Activated effector memory CD4-positive, alpha-beta T cell treated with anti-CD3 and anti-CD28 coated beads, Interleukin-2, amount 50 U/mL, for 16 hours (primary cell): ENCODE data around the gene NADK.
"Not testable (repeated sequence)": the region's sequence is repeated elsewhere in the genome, so short reads cannot be mapped to it uniquely, and the experiment has no call there.

ENCODE experiments used
- DNase-seq: peaks from one replicate; pipeline ENCODE4 v3.0.0-alpha.2; 2020

The NADK gene

DNA sequence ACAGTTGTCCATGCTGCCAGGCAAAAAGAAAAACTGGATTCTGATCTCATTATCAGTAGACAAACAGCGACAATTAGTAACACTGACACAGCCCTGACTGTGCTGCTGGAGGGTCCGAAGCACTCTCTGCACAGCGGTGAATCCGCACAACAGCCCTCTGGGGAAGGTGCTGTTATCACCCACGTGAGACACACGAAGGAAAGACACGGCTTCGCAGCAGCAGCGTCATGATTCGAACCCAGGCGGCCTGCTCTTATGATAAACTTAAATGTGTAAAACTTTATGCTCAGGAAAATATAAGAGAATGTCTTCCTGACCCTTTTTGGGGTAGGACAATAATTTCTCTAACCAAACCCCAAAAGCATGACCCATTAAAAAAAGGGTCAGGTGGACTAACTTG is 35.7 kb downstream of the NADK start:
- not testable (repeated sequence) for DNase-seq

GRCh38 chr1:1741013-1741412 is 37.3 kb downstream of the NADK start:
- not testable (repeated sequence) for DNase-seq

DNA sequence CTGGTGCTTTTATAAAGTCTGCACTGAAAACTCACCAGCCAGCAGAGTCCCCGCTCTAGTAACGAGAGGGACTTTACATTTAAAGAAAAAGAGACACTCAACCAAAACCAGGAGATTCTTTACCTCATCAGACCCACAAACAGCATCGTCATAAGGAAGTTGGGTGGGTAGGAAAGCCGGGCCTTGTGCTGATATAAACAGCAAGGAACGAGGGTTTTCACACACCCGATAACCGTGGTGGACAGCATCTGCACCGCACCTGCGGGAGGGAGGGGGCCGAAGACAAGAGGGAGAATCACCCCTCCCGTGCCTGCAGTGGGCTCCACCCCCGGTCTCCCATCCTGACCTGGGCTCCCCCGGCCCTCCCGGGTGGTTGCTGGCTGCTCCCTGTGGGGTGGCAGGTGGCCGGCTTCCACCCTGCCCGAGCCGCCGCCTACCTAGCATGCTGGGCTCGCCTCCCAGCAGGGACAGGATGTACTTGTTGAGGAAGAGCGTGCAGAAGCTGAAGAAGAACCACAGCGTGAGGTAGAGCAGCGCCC is 39.4 kb downstream of the NADK start:
- DNase-seq = not testable (repeated sequence)

- not testable (repeated sequence) for DNase-seq
These were observed 40.3 kb downstream of the NADK start for GRCh38 chr1:1737675-1738590.

- no peak for DNase-seq
These were observed 45.9 kb downstream of the NADK start for GRCh38 chr1:1732381-1732780.

DNA sequence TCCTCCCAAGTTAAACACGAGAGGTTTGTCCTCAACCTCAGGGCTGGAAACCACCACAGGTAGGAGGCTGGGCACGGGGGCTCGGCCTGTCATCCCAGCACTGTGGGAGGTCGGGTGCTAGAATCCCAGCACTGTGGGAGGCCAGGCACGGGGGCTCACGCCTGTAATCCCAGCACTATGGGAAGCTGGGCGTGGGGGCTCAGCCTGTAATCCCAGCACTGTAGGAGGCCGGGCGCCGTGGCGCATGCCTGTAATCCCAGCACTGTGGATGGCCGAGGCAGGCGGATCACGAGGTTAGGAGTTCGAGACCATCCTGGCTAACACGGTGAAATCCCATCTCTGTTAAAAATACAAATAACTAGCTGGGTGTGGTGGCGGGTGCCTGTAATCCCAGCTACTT is 47.4 kb downstream of the NADK start:
- DNase-seq = no peak

DNA sequence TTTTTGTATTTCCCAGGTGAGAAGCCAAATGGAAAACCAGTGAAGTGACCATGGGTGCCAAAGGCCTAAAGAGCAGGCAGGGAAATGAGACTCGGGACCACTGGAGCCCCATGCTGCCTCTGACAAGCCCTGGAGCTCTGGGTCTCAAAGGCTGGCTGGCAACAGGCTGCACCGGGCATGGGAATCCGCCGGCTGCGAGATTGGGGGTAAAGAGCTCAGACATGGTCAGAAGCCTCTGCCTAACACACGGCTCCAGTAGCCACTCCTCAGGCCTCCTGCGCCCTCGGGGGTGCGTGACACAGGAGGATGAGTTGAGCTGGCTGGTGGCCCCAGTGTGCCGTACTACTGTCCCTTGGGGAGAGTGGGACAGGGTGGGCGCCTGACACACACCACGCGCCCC is 48.0 kb downstream of the NADK start:
- not testable (repeated sequence) for DNase-seq

DNA sequence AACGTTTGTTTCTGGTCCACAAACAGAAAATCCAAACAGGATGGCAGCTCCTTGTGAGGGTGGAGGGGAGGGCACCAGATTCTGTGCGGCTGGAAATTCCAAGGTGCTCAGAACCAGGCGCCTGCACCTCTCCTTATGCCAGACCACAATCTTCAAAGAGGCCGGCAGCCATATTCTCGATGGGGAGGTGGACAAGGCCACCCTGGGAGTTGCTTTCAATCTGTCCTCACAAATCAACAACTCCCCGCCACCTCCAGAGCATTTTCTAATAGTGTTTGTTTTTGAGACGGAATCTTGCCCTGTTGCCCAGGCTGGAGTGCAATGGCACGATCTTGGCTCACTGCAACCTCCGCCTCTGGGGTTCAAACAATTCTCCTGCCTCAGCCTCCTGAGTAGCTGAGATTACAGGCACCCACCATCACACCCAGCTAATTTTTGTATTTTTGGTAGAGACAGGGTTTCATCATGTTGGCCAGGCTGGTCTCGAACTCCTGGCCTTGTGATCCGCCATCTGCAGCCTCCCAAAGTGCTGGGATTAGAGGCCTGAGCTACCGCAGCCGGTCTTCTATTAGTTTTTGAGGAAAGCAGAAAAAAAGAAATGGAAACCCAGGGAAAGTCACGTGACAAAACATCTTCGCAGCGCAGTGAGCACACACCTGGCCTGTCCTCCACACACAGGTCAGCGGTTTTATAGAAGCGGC is 49.0 kb downstream of the NADK start:
- peak; percentile 59 for DNase-seq

GRCh38 chr1:1728308-1729005 is 49.8 kb downstream of the NADK start:
- DNase-seq = peak; percentile 78

GRCh38 chr1:1727131-1727651 is 51.1 kb downstream of the NADK start:
- DNase-seq = peak; percentile 31

DNA sequence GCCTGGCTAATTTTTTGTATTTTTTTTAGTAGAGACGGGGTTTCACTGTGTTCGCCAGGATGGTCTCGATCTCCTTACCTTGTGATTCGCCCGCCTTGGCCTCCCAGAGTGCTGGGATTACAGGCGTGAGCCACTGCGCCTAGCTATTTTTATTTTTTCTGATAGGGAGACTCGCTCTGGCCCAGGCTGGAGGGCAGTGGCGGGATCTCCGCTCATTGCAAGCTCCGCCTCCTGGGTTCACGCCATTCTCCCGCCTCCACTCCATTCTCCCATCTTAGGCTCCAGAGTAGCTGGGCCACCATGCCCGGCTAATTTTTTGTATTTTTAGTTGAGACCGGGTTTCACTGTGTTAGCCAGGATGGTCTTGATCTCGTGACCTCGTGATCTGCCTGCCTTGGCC is 52.2 kb downstream of the NADK start:
- not testable (repeated sequence) for DNase-seq

DNA sequence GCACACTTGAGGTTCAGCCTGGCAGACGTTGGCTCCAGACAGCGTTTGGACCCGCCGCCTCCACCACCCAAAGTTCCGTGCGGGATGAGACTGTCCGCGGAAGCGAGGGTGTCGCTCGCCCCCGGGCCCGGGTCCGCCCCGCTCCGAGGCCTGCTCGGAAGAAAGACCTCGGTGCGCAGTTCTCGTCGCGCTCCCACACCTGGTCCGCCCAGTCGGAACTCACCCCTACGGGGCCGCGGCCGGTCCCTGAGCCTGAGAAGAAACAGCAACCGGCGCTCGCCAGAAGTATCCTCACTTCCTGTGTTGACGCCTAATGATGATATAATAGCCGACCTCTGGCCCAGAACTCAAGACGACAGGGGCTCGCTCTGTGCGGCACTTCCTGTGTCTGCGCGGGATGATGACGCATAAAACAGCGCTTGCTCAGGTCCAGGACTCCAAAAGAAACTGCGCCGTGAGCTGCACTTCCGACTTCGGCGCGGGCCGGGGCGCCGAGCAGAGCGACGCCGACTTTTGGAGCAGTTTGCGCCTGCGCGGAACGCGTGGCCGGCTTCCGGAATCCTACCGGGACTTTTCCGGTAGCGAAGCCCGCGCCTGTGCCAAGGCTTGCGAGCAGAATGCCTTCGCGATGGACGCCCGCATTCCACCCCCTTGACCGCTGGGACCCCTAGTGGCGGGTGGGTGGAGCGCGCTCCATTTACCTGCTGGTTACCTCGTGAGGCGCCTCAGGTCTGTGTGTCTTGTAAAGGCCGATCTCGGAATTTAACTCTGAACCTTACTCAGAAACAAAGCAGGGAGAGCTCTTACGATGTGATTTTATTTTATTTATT is 54.0 kb downstream of the NADK start, which contains the start of gene CDK11A:
Gene CDK11A (minus strand): TSS at position 323 of the 830 bp plus-strand sequence. CDS start 1,539 bp downstream, outside the sequence.
- DNase-seq = peak; percentile 100

GRCh38 chr1:1721201-1721600 is 57.1 kb downstream of the NADK start:
- no peak for DNase-seq

GRCh38 chr1:1715109-1715883 is 63.0 kb downstream of the NADK start:
- DNase-seq = not testable (repeated sequence)

- DNase-seq = not testable (repeated sequence)
These were observed 70.4 kb downstream of the NADK start for GRCh38 chr1:1707897-1708296.

DNA sequence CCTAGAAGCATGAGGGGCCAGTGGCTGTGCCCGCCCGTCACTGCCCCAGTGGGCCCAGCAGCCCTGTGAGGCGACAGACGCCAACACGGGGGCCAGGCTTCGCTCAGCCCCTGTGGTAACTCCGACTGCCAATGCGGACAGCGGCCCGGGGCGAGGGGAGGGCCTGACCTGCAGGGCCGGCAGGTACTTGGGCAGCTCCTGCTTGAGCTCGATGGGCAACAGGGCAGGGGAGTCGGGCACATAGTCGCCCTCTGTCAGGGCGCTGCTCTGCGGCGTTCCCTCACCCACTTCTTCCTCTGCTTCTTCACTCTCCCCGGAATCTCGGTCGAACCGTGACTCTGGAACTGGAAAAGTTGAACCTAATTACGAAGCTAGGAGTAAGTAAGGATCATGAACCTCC is 71.0 kb downstream of the NADK start:
- DNase-seq = not testable (repeated sequence)

DNA sequence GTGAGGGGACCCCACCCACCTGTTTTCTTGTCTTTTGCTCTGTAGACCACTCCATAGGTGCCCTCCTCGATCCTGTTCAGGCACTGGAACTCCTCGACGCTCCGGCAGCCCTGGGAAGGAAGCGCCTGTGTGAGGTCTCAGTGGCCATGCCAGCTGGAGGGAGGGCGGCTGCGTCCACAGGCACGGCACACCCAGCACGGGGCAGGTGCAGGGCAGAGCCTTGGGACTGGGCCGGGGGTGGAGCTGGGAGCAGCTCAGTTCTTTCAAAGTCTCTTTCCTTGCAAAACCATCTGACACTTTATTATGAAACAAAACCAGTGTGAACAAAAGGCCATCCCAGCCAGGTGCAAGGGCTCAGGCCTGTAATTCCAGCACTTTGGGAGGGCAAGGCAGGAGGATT is 72.6 kb downstream of the NADK start:
- DNase-seq = not testable (repeated sequence)

GRCh38 chr1:1704284-1704957 is 73.8 kb downstream of the NADK start:
- peak; percentile 60 for DNase-seq

- peak; percentile 62 for DNase-seq
These were observed 74.5 kb downstream of the NADK start for GRCh38 chr1:1703796-1704195.

DNA sequence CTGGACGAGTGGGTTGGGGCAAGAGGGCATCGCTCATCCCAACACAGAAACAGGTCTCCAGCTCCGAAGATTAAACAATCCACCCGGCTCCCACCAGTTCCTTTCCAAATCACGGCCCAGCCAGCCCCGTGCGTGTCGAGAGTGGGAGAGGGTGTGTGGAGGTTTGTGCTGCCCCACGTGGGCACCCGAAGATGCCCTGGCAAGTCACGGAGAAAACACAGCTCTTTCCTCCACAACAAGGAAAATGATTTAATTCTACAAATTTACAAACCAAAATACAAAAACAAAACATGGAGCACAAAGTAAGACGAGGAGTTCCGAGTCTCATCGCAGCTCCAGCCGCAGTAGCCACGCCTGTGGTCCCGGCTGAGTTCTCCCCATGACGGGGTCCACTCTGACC is 75.8 kb downstream of the NADK start:
- peak; percentile 53 for DNase-seq
